HTERT RPE-1 (cell line): ENCODE results near the gene NUDT15.
"Not testable (repeated sequence)": the region's sequence is repeated elsewhere in the genome, so short reads cannot be mapped to it uniquely, and the experiment has no call there.

Experiments used
- in situ Hi-C: fragments of 300-500 bp; cut with MboI; formaldehyde crosslinking; loops from 4 replicates; pipeline ENCODE4 v1.14.3; 2020; ENCODE audit warnings: low sequenced_read_pairs

The NUDT15 gene

DNA sequence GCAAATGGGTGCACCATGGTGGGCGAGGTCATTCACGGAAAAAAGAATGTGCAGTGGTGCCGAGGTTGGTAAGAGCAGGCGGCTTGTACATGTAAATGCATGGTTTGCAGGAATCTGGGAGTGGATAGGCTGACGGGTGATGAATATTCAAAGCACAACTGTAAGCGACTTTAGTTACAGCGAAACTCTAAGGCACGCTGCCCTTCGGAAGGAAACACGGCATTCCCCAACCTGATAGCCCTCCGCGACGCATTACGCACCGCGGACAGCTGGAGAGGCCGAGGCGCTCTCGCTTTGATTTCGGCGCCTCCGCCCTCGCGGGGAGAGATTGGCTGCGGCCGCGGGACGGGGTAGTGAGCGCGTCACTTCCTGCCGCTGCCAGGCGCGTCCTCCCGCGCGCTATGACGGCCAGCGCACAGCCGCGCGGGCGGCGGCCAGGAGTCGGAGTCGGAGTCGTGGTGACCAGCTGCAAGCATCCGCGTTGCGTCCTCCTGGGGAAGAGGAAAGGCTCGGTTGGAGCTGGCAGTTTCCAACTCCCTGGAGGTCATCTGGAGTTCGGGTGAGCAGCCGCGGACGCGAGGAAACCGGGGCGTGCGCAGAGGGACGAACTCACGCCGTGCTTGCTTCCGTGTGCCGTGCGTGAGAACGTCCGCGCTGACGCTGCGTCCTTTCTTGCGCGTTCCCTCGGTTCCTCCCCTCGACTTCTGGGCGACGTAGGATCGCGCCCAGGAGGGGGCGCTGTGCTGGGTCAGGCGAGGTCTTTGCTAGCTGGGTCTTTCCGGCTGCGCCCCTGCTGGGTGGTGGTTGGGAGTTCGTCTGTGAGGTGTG lies at the start of gene NUDT15:
Gene NUDT15, plus strand, starts transcription at position 381 of the 828 bp plus-strand sequence. Its CDS starts 21 bp downstream, at position 402.
- in situ Hi-C loops = no loop called here

GRCh38 chr13:47990427-47990826 lies 47.1 kb upstream of the NUDT15 start:
- in situ Hi-C loops = no loop called here

DNA sequence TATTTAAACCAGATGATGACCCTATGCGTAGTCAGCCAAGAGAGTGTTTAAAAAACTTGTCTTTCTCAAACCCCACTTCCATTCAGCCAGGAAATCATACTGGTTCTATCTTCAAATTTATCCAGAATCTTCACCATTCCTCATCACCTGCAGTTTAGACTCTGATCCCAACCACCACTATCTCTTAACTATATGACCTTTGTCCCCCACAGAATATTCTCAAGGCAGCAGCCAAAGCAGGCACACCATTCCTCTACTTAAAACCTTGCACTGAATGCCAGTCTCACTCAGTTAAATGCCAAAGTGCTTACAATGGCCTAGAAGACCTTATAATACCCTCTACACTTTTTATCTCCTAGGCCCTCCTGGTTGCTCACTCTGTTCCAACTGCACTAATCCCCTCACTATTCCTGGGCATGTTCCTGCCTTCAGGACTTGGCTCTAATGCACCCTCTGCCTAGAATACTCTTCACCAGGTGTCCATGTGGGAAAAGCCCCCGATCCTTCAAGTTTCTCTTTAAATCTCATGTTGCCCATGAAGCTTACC lies 46.5 kb upstream of the NUDT15 start:
- in situ Hi-C loops = no loop called here

DNA sequence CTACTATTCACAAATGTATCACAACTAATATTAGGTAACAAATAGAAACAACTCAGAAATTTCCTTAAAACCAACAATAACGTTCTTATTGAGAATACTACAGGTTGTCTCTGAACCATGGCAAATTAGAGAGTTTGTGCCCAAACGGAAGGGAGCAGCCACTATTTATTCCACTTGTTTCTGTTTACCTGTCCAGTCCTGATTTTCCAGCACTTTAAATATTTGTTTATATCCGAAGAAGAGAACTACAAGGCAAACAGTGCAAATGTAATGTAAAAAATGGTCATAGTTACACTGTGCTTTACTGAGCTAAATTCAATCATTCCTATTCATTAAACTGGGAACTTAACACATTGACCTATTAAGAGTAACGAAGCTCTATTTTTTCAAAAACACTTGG lies 45.7 kb upstream of the NUDT15 start:
- in situ Hi-C loops = no loop called here

DNA sequence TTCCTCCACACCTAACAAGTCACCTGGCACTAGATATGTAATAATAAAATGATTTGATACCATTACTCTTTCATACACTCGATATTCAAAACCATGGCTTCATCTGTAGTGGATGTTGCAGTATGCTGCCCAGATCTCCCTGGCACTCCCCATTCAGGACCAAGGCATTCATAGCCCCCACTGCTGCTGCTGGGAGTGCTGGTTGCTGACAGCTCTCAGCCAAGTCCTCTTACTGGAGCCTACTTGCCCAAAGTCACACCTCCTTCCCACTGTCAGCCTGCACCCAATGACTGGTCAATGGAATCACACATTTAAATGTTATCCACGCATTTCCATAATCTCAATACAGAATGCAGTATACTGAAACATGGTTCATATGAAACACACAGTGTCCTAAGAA lies 40.1 kb upstream of the NUDT15 start:
- in situ Hi-C loops = no loop called here

DNA sequence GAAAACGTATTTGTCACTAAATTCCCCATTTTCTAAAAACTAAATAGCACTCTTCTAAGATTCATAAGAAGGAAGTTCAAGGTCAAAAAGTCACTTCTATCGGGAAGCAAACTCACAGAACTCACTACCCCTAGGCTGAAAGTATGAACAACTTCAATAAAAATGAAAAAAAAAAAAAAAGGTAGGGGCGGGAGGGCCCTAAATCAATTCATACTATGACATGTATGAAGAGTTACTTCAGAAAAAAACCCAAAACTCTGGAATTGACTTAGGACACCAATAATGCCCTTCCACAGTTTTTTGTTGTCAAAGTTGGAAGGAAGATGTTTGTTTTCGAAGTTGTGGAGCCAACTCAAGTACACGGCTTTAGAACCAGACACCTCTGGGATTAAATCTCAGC lies 37.6 kb upstream of the NUDT15 start:
- in situ Hi-C loops = no loop called here

DNA sequence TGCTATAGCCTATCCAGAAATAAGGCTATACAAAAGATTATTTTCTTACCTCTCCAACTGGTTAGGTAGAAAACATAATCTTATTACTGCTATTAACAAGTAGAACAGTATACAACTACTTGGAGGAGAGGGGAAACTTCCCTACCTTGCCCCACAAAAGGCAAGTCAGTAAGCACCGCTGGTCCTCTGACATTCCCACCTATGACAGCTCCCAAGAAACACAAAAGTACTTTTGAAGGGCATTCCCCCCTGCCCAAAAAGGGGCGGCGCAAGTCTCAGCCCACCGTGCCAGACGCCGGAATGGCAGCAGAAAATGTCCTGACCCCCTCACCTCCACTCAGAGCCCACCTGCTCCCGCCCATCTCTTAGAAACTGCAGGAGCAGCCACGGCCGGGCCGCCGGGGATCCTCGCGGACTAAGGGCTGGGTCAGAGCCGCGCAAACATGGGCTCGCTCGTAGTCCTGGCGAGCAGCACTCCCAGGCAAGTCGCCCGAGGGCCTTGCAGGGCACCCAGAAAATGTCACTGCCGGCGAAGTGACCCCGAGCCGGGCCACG lies 36.9 kb upstream of the NUDT15 start:
- in situ Hi-C loops = no loop called here

GRCh38 chr13:48001114-48001881 lies 36.2 kb upstream of the NUDT15 start, which contains the start of gene SUCLA2:
Gene SUCLA2, minus strand, starts transcription at chr13:48001273. Its CDS starts 4 bp downstream, at chr13:48001269.
- in situ Hi-C loops = no loop called here

- in situ Hi-C loops = not testable (repeated sequence)
Measured at GRCh38 chr13:48001999-48002398, 35.5 kb upstream of the NUDT15 start.

DNA sequence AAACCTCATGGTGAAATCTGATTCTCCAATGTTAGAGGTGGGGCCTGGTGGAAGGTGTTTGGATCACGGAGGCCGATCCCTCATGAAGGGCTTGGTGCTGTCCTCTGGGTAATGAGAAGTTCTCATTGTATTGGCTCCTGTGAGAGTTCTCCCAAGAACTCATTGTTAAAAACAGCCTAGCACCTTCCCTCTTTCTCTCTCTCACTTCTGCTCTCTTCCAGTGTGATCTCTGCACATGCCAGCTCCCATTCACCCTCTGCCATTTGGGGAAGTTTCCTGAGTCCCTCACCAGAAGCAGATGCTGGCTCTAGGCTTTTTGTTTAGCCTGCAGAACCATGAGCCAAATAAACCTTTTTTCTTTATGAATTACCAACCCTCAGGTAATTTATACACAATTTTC lies 33.3 kb upstream of the NUDT15 start:
- in situ Hi-C loops = no loop called here

DNA sequence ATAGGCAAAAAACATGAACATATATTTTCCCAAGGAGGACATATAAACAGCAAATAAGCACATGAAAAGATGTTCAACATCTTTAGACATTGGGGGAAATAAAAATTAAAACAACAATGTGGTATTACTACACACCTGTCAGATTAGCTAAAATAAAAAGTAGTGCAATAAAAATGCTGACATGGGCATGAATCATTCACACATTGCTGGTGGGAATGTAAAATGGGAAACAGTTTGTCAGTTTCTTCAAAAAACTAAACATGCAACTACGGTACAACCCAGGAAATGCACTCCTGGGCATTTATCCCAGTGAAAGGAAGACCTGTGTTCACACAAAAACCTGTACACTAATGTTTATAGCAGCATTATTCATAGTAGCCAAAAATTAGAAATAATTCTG lies 31.1 kb upstream of the NUDT15 start:
- in situ Hi-C loops = no loop called here

DNA sequence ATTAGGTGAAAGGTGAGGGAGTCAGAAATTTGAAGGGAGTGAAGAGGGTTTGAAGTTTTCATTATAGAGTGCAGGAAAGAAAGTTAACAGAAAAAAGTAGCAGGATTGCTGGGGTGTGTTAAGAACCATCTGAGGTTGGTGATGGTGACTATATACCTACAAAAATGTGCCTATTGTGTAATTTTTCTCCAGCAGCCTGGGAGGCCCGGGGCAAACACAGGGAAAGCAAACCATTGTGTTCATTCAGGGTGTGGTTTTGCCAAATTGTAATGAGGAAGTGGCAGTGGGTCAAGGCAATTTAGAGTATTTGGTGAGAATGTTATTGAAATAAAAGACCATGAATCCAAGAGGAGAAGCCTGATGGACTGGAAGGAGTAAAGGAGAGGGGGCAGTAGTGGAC lies 28.2 kb upstream of the NUDT15 start:
- in situ Hi-C loops = no loop called here

GRCh38 chr13:48010698-48011097 lies 26.8 kb upstream of the NUDT15 start:
- in situ Hi-C loops = no loop called here

DNA sequence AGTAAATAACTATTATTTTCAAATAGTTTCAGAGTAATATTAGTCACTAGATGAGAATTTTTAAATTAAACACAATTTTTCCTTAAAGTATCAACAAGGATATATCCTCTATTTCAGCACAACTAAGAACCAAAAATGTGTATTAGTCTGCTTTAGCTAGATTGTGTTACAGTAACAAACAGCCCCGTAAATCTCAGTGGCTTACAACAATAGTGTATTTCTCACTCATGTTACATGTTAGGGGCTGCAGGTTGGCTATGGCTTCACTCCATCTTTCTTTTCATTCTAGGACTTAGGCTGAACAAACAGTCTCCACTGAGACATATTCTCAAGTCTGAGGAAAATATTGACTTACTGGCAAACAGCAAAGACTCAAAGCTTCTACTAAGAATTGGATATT lies 24.9 kb upstream of the NUDT15 start:
- in situ Hi-C loops = no loop called here

DNA sequence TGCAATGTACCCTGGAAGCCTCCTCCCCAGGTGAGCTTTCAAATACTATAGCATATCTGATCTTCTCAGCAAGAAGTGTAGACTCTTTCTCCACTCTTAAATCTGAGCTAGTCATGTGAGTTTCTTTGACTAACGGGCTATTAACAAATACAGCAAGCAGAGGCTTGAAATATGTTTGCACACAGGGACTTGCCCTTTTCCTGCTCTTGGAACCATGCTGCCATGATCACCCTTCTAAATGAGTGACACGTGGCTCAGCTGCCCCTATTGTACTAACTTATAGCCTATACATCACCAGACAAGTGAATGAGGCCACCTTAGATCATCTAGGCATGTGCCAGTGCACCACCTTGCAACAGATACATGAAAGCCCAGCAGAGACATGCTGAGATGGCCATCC lies 23.2 kb upstream of the NUDT15 start:
- in situ Hi-C loops = no loop called here

- in situ Hi-C loops = no loop called here
Measured at GRCh38 chr13:48018637-48019036, 18.9 kb upstream of the NUDT15 start.

- in situ Hi-C loops = no loop called here
Measured at GRCh38 chr13:48019796-48020195, 17.7 kb upstream of the NUDT15 start.

DNA sequence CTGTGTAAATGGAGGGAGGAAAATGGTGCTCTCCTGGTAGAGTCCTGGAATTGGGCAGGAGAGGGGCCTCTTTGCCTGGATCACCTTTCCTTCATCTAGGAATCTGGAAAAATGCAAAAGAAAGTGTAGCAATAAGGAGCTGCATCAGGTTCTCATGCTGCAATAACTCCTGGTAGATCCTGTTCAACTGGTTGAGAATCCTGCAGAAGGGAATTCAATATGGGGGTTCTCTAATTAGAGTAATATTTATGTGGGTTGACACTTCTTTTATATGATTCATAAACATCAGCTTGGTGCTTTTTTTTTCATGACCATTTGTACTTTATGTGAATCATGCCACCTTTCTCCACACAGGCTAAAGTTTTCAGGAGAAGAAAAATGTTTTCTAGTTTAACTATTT lies 9.5 kb upstream of the NUDT15 start:
- in situ Hi-C loops = no loop called here

- in situ Hi-C loops = no loop called here
Measured at GRCh38 chr13:48029859-48030258, 7.7 kb upstream of the NUDT15 start.

DNA sequence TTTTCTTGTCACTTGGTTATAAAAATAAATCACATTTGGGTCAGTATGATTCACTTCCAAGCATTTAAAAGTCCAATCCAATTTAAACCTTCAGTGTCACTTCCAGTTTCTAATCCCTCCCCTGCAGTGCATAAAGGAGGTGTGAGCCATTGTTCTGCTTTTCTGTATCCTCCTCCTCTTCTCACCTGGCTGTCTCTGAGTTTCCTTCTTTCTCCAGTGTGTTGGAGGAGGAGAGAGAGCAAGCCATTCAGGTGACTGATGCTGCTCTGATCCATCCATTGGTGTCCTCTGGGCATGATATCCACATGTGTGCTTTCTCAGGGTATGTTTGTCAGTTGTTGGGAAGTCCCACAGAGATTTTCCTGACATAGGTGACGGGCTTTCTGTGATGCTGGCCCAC lies 1.2 kb downstream of the NUDT15 start:
- in situ Hi-C loops = no loop called here

DNA sequence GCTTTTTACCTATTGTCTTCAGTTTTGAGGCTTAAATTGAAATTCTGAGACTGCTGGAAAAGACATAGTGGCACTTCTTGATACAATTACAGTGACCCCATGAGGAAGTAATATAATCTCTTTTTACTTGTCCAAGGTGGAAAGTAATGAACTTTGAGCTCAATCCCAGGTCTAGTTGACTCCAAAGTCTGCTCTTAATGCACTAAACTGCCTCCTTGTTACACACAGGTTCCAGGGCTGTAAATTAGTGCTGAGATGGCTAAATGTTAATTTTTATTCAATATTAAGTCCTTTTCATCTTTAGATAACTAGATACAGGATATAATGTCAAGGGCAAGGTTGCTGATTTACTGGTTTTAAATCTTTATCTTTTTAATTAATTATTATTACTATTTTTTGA lies 2.5 kb downstream of the NUDT15 start:
- in situ Hi-C loops = no loop called here

DNA sequence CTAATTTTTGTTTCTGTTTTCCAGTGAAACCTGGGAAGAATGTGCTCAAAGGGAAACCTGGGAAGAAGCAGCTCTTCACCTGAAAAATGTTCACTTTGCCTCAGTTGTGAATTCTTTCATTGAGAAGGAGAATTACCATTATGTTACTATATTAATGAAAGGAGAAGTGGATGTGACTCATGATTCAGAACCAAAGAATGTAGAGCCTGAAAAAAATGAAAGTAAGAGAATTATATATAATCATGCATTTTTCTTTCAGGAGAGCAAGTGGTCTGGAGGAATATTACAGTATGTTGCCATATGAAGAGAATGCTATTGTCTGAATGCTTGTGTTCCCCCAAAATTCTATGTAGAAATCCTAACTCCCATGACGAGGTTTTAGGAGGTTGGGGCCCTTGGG lies 3.4 kb downstream of the NUDT15 start:
- in situ Hi-C loops = no loop called here
